Hepatic stellate cell (primary cell): ENCODE measurements around the gene ACTR1B.
"Not testable (repeated sequence)": the region's sequence is repeated elsewhere in the genome, so short reads cannot be mapped to it uniquely, and the experiment has no call there.

Experiments used
- DNase-seq: peaks from one replicate; pipeline ENCODE4 v3.0.0; 2011; ENCODE audit warnings: low spot score

The ACTR1B gene

DNA sequence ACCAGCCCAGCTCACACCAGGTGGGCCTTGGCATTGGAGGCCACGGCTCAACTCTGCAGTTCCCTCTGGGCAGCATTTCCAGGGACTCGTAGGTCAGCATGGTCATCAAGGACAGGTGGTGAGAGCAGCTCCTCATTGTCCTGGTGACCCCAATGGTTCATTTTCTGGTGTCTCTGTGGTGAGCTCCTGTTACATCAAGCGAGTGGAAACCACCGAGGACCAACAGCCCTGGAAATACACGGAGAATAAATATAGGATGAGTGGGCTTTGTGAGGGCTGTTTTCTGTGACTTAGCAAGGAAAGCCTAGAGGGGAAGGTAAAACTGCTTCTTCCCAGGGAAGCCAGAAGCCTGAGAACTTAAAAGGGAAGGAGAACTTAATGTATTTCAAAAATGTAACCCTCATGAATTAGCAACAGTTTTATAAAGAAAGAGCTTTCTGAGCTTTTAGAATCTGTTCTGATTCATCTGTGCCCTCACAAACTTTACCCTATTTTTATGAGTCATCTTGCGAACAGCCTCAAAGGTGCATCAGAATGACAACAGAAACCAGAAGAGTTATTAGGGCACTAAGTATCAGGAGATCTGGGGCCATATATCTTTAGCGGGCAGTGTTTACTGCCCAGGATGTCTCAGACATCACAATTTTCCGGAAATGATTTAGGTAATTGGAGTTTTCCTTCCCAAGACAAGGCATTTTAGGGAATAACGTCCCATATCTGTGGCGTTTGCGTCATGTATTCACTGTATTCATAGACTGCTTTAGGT, 24.4 kb upstream of the ACTR1B start:
- no peak for DNase-seq

GRCh38 chr2:97687235-97687634, 23.4 kb upstream of the ACTR1B start:
- not testable (repeated sequence) for DNase-seq

- no peak for DNase-seq
Measured at GRCh38 chr2:97678298-97678697, 14.5 kb upstream of the ACTR1B start.

GRCh38 chr2:97677480-97677879, 13.6 kb upstream of the ACTR1B start:
- no peak for DNase-seq

DNA sequence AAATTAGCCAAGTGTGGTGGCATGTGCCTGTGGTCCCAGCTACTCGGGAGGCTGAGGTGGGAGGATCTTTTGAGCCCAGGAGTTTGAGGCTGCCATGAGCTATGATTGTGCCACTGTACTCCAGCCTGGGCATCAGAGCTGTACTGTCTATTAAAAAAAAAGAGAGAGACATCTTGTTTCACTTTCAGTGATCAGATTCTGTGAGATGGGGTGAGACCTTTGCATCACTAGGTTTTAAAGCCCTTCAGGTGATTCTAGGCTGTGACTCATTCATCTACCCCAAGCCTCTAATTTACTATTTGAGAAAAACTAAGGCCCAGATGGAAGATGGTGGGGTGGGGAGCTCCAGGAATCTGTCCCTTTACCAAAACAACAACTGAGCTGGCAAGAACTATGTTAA, 12.8 kb upstream of the ACTR1B start:
- DNase-seq = no peak

GRCh38 chr2:97675430-97676113, 11.7 kb upstream of the ACTR1B start:
- no peak for DNase-seq

GRCh38 chr2:97673915-97674283, 10.1 kb upstream of the ACTR1B start:
- no peak for DNase-seq

GRCh38 chr2:97673182-97673914, 9.5 kb upstream of the ACTR1B start:
- no peak for DNase-seq

GRCh38 chr2:97672606-97673140, 8.8 kb upstream of the ACTR1B start:
- DNase-seq = not testable (repeated sequence)

GRCh38 chr2:97671526-97671925, 7.7 kb upstream of the ACTR1B start:
- no peak for DNase-seq

- DNase-seq = no peak
Measured at GRCh38 chr2:97670471-97670870, 6.6 kb upstream of the ACTR1B start.

GRCh38 chr2:97669448-97669847, 5.6 kb upstream of the ACTR1B start, which contains the start of gene C2orf92:
C2orf92 (plus strand) TSS chr2:97669713; CDS start chr2:97669789, 76 bp downstream.
- no peak for DNase-seq

- DNase-seq = no peak
Measured at GRCh38 chr2:97664636-97664970, 759 bp upstream of the ACTR1B start.

DNA sequence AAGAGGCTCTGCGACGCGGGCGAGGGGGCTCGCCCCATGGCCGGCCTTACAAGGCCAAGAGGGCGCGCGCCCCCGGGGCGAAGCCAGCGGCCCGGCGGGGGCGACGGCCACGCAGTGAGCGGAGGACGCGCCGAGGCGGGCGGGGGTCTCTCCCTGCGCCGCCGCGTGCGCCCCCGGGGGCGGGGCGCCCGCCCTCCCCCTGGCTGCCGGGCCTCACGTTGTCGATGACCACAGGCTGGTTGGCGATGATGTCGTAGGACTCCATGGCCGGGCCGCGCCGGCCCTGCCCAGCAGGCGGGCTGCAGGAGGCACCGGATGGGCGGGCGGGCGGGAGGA, 250 bp downstream of the ACTR1B start:
- no peak for DNase-seq

GRCh38 chr2:97662895-97663625, 784 bp downstream of the ACTR1B start:
- DNase-seq = peak; percentile 95

DNA sequence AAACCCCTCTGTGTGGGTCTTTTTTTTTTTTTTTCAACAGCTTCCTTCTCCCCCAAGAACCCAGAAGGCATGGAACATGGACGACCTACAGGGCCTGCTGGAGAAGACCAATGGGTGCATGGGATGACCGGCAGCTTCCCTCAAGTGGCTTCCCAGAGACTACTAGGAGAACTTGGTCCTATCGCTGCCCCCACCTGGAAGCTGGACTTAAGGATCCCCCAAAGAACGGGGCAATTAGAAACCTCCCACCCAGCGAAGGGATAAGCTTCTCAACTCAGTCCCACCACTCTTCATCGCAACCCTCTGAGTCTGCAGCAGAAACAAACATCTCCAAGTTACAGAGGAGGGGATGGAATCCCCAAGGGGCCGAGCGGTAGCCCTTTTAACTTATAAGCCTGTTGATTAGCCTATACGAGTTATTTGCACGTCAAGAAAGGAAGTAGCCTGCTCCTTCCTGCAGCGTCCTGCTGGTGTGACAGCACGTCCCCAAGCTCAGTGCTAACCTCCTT, 1.4 kb downstream of the ACTR1B start:
- DNase-seq = peak; percentile 24

DNA sequence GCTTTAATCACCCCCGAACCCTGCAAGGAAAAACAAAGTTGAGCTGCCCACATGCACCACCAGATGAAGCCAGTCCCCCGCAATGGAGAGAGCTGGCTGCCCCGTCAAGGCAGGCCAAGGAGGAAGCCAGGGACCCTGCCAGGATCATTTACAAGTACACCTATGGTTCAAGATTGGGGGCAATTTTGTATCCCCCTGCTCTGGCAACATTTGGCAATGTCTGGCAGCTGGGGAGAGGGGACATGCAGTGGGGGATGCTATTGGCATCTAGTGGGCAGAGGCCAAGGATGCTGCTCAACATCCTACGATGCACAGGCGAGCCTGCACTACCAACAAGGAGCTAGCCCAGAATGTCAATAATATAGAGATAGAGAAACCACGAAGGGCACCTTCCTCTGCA, 1.9 kb downstream of the ACTR1B start:
- no peak for DNase-seq

- DNase-seq = peak; percentile 22
Measured at GRCh38 chr2:97660775-97661389, 3.0 kb downstream of the ACTR1B start.

- DNase-seq = no peak
Measured at GRCh38 chr2:97660044-97660774, 3.6 kb downstream of the ACTR1B start.

DNA sequence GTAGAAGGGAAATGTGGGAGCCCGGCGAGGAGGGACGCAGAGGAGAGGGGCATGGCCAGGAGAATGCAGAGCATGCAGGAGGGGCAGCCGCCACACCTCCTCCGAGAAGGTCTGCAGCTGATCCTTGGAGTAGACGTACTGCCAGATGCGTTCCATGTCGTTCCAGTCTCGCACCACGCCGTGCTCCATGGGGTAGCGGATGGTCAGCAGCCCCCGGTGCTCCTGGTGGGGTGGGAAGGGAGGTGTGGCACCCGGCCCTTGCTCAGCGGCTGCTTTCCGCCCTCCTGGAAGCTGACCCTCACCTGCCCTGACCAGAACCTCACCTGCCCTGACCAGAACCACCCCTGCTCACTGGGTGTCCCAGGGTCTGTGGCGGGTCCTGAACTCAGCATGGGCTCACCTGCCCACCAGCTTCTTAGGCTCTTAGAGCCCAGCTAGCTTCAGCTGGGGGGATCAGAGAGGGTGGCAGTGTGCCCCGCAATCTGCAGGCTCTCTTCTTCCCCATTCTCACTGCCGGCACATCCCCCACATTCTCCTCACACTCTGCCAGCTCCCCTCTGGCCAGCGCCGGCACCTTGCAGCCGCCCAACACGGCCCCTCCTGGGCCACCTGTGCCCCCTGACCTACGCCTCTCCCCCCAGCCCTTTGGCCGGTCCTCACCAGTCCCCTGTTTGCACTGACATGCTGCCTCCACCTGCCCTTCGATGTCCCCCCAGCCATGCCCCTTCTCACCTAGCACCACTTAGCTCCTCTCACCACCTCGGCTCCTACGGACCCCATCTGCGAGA, 4.4 kb downstream of the ACTR1B start:
- no peak for DNase-seq
